WTC11 (cell line): ENCODE results near the gene GATC. TPM values are rescaled to one million over a fixed set of nuclear protein-coding genes. Genes with fewer than 3 reads are reported as not detected.
A peak's percentile ranks its signal among the peaks of the same experiment; 100 is the strongest.
"Not testable (repeated sequence)": the region's sequence is repeated elsewhere in the genome, so short reads cannot be mapped to it uniquely, and the experiment has no call there.

Experiments
- ATAC-seq: fragments of 200-7000 bp; cut with Tn5 transposase; 2 replicates; pipeline ENCODE4 v1.10.0; 2021; ENCODE audit warnings: mild to moderate bottlenecking, moderate library complexity
- CTCF ChIA-PET: fragments of 300-600 bp; sonication (Branson Sonifier 250); formaldehyde crosslinking; loops from one replicate; lab custom pipeline; 2021; ENCODE audit warnings: antibody characterized with exemption; lab: Charles Lee
- POLR2A ChIA-PET: fragments of 350-600 bp; sonication (Branson Sonifier 250); formaldehyde crosslinking; loops from one replicate; lab custom pipeline; 2021; ENCODE audit warnings: antibody characterized with exemption; lab: Charles Lee
- DNase-seq: peaks from one replicate; pipeline ENCODE4 v3.0.0; 2021; ENCODE audit warnings: low spot score
- H3K27ac Mint-ChIP-seq: 2 replicates; pipeline ENCODE4 v1.8.0; 2021; ENCODE audit warnings: mixed read lengths
- H3K27me3 Mint-ChIP-seq: 2 replicates; pipeline ENCODE4 v1.8.0; 2021; ENCODE audit warnings: low read depth, mild to moderate bottlenecking, moderate library complexity, mixed read lengths
- H3K36me3 Mint-ChIP-seq: 2 replicates; pipeline ENCODE4 v1.8.0; 2021; ENCODE audit warnings: mixed read lengths
- H3K4me1 Mint-ChIP-seq: 2 replicates; pipeline ENCODE4 v1.8.0; 2022; ENCODE audit warnings: mixed read lengths
- H3K4me3 Mint-ChIP-seq: 2 replicates; pipeline ENCODE4 v1.8.0; 2021; ENCODE audit warnings: mild to moderate bottlenecking, moderate library complexity, mixed read lengths
- H3K9me3 Mint-ChIP-seq: 2 replicates; pipeline ENCODE4 v1.8.0; 2021; ENCODE audit warnings: mixed read lengths
- IRF2 ChIP-seq: sonication (generic); formaldehyde crosslinking; IDR thresholded peaks from 2 replicates; pipeline ENCODE4 v1.8.0; 2022; ENCODE audit warnings: low read depth, missing genetic modification reagents, borderline replicate concordance
- KAT7 ChIP-seq: sonication (generic); formaldehyde crosslinking; IDR thresholded peaks from 2 replicates; pipeline ENCODE4 v1.8.1; 2023; ENCODE audit warnings: missing genetic modification reagents, mild to moderate bottlenecking, borderline replicate concordance
- SMAD4 ChIP-seq: sonication (generic); formaldehyde crosslinking; IDR thresholded peaks from 2 replicates; pipeline ENCODE4 v1.8.0; 2022; ENCODE audit warnings: mild to moderate bottlenecking, missing genetic modification reagents
- ZNF121 ChIP-seq: sonication (generic); formaldehyde crosslinking; IDR thresholded peaks from 2 replicates; pipeline ENCODE4 v1.8.0; 2023; ENCODE audit warnings: missing genetic modification reagents
- ZNF423 ChIP-seq: fragments of 250-450 bp; sonication (Bioruptor Pico); IDR thresholded peaks from 2 replicates; pipeline ENCODE4 v2.1.2; 2022; ENCODE audit warnings: mild to moderate bottlenecking, moderate library complexity
- total RNA-seq: library from RNA; stranded (reverse); gene quantifications from 3 replicates; pipeline ENCODE4 v1.2.3, GENCODE V29; 2021
- TF ChIP-seq, protein P1 (sequence below): sonication (generic); formaldehyde crosslinking; IDR thresholded peaks from 2 replicates; pipeline ENCODE4 v1.8.0; 2023; ENCODE audit warnings: missing genetic modification reagents, mild to moderate bottlenecking, borderline replicate concordance
- TF ChIP-seq, protein P2 (sequence below): sonication (generic); formaldehyde crosslinking; IDR thresholded peaks from 2 replicates; pipeline ENCODE4 v1.8.1; 2023; ENCODE audit warnings: mild to moderate bottlenecking, missing genetic modification reagents
- TF ChIP-seq, protein P3 (sequence below): fragments of 250-450 bp; sonication (Bioruptor Pico); IDR thresholded peaks from 2 replicates; pipeline ENCODE4 v1.9.0; 2021; ENCODE audit warnings: moderate library complexity, mild to moderate bottlenecking, inconsistent platforms, borderline replicate concordance
- TF ChIP-seq, protein P4 (sequence below): sonication (generic); formaldehyde crosslinking; IDR thresholded peaks from 2 replicates; pipeline ENCODE4 v1.8.0; 2022; ENCODE audit warnings: missing genetic modification reagents
- TF ChIP-seq, protein P5 (sequence below): sonication (generic); formaldehyde crosslinking; IDR thresholded peaks from 2 replicates; pipeline ENCODE4 v1.8.0; 2023; ENCODE audit warnings: mild to moderate bottlenecking, missing genetic modification reagents

Gene GATC
- total RNA-seq, 1 experiment from 2014 or later, result 33.9 TPM

DNA sequence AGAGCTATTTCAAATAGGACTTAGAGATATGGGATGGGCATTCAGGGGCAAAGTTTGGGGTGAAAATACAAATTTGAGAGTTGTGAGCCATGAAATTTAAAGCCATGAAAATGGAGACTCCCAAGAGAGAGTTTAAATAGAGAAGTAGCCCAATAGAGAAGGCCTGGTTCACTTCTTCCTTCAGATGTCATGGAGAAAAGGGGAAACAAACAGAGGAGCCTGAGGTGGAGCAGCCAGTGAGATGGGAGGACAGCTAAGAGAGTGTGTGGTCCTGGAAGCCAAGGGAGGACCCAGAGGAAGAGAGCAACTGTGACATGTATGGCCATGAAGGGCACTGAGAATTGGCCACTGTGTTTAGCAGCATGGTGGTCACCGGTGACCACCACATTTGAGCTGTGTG is 37.4 kb downstream of the GATC start (continued):
- TF ChIP-seq IRF2 (CRISPR knock-in tag) (no peak), KAT7 (CRISPR knock-in tag) (no peak), ZNF423 (CRISPR knock-in tag) (no peak), ZNF121 (no peak), SMAD4 (CRISPR knock-in tag) (no peak)
- TF ChIP-seq, protein P1, sequence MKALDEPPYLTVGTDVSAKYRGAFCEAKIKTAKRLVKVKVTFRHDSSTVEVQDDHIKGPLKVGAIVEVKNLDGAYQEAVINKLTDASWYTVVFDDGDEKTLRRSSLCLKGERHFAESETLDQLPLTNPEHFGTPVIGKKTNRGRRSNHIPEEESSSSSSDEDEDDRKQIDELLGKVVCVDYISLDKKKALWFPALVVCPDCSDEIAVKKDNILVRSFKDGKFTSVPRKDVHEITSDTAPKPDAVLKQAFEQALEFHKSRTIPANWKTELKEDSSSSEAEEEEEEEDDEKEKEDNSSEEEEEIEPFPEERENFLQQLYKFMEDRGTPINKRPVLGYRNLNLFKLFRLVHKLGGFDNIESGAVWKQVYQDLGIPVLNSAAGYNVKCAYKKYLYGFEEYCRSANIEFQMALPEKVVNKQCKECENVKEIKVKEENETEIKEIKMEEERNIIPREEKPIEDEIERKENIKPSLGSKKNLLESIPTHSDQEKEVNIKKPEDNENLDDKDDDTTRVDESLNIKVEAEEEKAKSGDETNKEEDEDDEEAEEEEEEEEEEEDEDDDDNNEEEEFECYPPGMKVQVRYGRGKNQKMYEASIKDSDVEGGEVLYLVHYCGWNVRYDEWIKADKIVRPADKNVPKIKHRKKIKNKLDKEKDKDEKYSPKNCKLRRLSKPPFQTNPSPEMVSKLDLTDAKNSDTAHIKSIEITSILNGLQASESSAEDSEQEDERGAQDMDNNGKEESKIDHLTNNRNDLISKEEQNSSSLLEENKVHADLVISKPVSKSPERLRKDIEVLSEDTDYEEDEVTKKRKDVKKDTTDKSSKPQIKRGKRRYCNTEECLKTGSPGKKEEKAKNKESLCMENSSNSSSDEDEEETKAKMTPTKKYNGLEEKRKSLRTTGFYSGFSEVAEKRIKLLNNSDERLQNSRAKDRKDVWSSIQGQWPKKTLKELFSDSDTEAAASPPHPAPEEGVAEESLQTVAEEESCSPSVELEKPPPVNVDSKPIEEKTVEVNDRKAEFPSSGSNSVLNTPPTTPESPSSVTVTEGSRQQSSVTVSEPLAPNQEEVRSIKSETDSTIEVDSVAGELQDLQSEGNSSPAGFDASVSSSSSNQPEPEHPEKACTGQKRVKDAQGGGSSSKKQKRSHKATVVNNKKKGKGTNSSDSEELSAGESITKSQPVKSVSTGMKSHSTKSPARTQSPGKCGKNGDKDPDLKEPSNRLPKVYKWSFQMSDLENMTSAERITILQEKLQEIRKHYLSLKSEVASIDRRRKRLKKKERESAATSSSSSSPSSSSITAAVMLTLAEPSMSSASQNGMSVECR (CRISPR knock-in tag), result no peak
- TF ChIP-seq, protein P2, sequence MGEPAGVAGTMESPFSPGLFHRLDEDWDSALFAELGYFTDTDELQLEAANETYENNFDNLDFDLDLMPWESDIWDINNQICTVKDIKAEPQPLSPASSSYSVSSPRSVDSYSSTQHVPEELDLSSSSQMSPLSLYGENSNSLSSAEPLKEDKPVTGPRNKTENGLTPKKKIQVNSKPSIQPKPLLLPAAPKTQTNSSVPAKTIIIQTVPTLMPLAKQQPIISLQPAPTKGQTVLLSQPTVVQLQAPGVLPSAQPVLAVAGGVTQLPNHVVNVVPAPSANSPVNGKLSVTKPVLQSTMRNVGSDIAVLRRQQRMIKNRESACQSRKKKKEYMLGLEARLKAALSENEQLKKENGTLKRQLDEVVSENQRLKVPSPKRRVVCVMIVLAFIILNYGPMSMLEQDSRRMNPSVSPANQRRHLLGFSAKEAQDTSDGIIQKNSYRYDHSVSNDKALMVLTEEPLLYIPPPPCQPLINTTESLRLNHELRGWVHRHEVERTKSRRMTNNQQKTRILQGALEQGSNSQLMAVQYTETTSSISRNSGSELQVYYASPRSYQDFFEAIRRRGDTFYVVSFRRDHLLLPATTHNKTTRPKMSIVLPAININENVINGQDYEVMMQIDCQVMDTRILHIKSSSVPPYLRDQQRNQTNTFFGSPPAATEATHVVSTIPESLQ (CRISPR knock-in tag), result no peak
- TF ChIP-seq, protein P3, sequence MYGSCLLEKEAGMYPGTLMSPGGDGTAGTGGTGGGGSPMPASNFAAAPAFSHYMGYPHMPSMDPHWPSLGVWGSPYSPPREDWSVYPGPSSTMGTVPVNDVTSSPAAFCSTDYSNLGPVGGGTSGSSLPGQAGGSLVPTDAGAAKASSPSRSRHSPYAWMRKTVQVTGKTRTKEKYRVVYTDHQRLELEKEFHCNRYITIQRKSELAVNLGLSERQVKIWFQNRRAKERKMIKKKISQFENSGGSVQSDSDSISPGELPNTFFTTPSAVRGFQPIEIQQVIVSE (CRISPR knock-in tag), result no peak
- TF ChIP-seq, protein P4, sequence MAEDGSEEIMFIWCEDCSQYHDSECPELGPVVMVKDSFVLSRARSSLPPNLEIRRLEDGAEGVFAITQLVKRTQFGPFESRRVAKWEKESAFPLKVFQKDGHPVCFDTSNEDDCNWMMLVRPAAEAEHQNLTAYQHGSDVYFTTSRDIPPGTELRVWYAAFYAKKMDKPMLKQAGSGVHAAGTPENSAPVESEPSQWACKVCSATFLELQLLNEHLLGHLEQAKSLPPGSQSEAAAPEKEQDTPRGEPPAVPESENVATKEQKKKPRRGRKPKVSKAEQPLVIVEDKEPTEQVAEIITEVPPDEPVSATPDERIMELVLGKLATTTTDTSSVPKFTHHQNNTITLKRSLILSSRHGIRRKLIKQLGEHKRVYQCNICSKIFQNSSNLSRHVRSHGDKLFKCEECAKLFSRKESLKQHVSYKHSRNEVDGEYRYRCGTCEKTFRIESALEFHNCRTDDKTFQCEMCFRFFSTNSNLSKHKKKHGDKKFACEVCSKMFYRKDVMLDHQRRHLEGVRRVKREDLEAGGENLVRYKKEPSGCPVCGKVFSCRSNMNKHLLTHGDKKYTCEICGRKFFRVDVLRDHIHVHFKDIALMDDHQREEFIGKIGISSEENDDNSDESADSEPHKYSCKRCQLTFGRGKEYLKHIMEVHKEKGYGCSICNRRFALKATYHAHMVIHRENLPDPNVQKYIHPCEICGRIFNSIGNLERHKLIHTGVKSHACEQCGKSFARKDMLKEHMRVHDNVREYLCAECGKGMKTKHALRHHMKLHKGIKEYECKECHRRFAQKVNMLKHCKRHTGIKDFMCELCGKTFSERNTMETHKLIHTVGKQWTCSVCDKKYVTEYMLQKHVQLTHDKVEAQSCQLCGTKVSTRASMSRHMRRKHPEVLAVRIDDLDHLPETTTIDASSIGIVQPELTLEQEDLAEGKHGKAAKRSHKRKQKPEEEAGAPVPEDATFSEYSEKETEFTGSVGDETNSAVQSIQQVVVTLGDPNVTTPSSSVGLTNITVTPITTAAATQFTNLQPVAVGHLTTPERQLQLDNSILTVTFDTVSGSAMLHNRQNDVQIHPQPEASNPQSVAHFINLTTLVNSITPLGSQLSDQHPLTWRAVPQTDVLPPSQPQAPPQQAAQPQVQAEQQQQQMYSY, result no peak
- TF ChIP-seq, all 79 proteins: peak for 0

DNA sequence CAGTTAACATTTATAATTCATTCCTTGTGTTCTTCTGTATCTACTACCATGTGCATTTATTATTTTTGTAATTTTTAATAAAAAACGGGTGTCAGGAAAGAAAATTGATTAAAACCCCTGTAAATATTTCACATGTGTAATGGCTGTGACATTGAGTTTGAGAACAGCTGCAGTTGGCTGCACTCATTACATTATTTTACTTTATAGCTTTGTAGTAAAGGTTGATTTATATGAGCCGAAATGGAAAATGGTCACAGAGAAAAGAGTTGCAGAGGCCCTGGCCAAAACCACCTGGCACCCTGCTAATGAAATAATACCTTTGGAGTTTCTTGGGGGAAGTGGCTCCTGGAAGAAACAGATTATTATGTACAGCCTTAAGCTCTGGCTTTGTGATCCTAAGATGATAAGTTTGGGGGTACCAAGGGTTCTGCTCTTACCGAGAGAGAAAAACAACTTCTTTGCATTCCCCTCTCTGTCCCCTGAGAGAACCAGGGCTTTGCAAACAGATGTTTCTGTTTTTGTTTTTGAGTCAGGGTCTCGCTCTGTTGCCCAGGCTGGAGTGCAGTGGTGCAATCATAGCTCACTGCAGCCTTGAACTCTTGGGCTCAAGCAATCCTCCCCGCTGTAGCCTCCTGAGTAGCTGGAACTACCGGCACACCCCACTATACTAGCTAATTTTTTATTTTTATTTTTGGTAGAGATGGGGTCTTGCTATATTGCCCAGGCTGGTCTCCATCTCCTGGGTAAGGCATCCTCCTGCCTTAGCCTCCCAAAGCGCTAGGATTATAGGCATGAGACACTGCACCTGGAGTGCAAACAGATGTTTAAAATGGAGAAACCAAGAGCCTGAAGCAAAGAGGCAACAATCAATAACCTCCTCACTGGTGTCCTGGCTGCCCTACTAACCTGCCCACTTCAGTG is 40.0 kb downstream of the GATC start:
- Mint-ChIP-seq H3K27me3 (no peaks in the 10 kb centered on the region), H3K4me1 (no peaks in the 10 kb centered on the region), H3K4me3 (no peak overlapping the region), H3K9me3 (no peaks in the 10 kb centered on the region), H3K36me3 (no peaks in the 10 kb centered on the region), H3K27ac (no peak overlapping the region)
- ChIA-PET CTCF (interaction anchor here (1.0 kb wide), 2 partner anchors 10 to 16 kb away, joined by 4 read pairs; partner anchors contain the start of genes DYNLL1 and SRSF9), POLR2A (interaction anchor here (1.2 kb wide), 1 partner anchor 10 kb away, joined by 3 read pairs; the partner anchor contains the start of gene DYNLL1)
- peak; percentile 64 for TF ChIP-seq ZNF121
- TF ChIP-seq, protein P5, sequence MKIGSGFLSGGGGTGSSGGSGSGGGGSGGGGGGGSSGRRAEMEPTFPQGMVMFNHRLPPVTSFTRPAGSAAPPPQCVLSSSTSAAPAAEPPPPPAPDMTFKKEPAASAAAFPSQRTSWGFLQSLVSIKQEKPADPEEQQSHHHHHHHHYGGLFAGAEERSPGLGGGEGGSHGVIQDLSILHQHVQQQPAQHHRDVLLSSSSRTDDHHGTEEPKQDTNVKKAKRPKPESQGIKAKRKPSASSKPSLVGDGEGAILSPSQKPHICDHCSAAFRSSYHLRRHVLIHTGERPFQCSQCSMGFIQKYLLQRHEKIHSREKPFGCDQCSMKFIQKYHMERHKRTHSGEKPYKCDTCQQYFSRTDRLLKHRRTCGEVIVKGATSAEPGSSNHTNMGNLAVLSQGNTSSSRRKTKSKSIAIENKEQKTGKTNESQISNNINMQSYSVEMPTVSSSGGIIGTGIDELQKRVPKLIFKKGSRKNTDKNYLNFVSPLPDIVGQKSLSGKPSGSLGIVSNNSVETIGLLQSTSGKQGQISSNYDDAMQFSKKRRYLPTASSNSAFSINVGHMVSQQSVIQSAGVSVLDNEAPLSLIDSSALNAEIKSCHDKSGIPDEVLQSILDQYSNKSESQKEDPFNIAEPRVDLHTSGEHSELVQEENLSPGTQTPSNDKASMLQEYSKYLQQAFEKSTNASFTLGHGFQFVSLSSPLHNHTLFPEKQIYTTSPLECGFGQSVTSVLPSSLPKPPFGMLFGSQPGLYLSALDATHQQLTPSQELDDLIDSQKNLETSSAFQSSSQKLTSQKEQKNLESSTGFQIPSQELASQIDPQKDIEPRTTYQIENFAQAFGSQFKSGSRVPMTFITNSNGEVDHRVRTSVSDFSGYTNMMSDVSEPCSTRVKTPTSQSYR (CRISPR knock-in tag), result no peak
- DNase-seq (no peak), ATAC-seq (no peak)

DNA sequence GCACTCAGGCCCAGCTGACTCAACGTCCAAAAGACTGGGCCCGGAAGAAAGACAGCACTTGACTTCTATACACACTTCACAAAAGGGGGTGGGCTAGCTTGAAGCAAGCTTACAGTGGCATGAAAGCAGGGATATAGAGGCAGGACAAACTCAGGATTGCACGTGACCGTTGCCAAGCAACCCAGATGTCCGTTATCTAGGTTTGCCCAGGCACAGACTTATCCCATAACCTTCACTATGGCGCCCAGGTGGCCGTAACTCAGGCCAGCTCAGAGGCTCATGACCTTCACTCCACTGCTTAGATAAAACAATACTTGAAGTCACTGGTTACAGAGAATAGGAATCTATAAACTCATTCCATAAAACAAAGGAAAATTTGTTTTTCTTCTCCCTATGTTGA is 41.3 kb downstream of the GATC start:
- H3K9me3 Mint-ChIP-seq, POLR2A ChIA-PET, ATAC-seq, H3K36me3 Mint-ChIP-seq, DNase-seq, H3K4me3 Mint-ChIP-seq, H3K27ac Mint-ChIP-seq, H3K4me1 Mint-ChIP-seq, H3K27me3 Mint-ChIP-seq: not testable (repeated sequence)
- CTCF ChIA-PET, result interaction anchor here (1.0 to 1.9 kb wide), 2 partner anchors 13 to 57 kb away, joined by 3 to 4 read pairs; no protein-coding TSS in a partner anchor
